ENCODE results near the gene HYAL2.

Gene HYAL2

GRCh38 chr3:50303013-50303815 lies 19.3 kb downstream of the HYAL2 start, which contains the start of gene HYAL1:
Gene HYAL1, minus strand, starts transcription at chr3:50303574. Its CDS starts 618 bp downstream, at chr3:50302956.
- no peak for DNase-seq

GRCh38 chr3:50302095-50303012 lies 20.2 kb downstream of the HYAL2 start:
- no peak for DNase-seq

- DNase-seq, result no peak
Measured at GRCh38 chr3:50300681-50301254, 21.8 kb downstream of the HYAL2 start.

- peak; percentile 60 for DNase-seq
Measured at GRCh38 chr3:50299929-50300680, 22.4 kb downstream of the HYAL2 start.

- DNase-seq, result no peak
Measured at GRCh38 chr3:50299638-50299928, 23.0 kb downstream of the HYAL2 start.

- DNase-seq, result peak; percentile 99
Measured at GRCh38 chr3:50298836-50299637, 23.5 kb downstream of the HYAL2 start, which contains the start of the genes HYAL3 and NAA80. Gene HYAL3, minus strand, starts transcription at chr3:50299405. Its CDS starts 3,803 bp downstream, at chr3:50295602. Gene NAA80, minus strand, starts transcription at chr3:50299405. Its CDS starts 1,942 bp downstream, at chr3:50297463.

GRCh38 chr3:50297896-50298725 lies 24.4 kb downstream of the HYAL2 start:
- DNase-seq, result no peak

- DNase-seq, result no peak
Measured at GRCh38 chr3:50297384-50297775, 25.2 kb downstream of the HYAL2 start.

- no peak for DNase-seq
Measured at GRCh38 chr3:50296721-50297383, 25.7 kb downstream of the HYAL2 start.

- DNase-seq, result no peak
Measured at GRCh38 chr3:50295553-50296431, 26.8 kb downstream of the HYAL2 start.

GRCh38 chr3:50294492-50295403 lies 27.8 kb downstream of the HYAL2 start:
- DNase-seq, result no peak

DNA sequence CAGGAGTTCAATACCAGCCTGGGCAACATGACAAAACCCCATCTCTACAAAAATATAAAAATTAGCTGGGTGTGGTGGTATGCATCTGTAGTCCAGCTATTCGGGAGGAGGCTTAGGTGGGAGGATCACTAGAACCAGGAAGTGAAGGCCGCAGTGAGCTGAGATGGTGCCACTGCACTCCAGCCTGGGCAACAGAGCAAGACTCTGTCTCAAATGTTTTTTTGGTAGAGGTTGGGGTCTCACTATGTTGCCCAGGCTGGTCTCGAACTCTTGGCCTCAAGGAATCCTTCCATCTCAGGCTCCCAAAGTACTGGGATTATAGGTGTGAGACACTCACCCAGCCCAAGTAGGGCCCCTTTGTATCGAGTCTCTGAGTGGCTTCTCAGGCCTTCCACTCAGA lies 28.5 kb downstream of the HYAL2 start:
- no peak for DNase-seq

GRCh38 chr3:50293079-50293801 lies 29.3 kb downstream of the HYAL2 start:
- DNase-seq, result no peak

- DNase-seq, result peak; percentile 96
Measured at GRCh38 chr3:50292159-50293078, 30.1 kb downstream of the HYAL2 start, which contains the start of gene IFRD2. Gene IFRD2, minus strand, starts transcription at chr3:50292429. Its CDS starts 155 bp downstream, at chr3:50292274.

GRCh38 chr3:50290161-50290641 lies 32.3 kb downstream of the HYAL2 start:
- no peak for DNase-seq

DNA sequence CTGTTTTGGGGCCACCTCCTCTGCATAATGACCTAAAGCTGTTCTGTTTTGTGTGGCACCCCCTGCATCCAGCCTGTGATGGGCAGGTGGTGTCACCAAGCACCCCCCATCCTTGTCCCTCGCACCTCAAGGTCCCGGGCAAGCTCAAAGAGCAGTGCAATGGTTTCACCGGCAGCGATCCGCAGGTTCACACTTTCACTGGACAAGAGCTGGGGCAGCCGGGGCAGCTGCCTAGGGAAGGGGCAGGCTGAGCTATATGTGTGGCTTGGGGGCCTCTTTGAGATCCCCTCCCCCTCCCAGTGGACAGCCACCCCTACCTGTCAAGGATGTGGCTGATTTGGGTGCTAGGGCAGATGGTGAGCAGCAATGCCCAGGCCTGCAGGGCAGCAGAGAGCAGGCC lies 33.4 kb downstream of the HYAL2 start:
- no peak for DNase-seq
